Sigmoid colon (tissue), 4 donors: ENCODE results near the gene CREB1.

Experiments used
- EP300 ChIP-seq, 4 donors: sonication (generic); formaldehyde crosslinking; IDR thresholded peaks; one replicate each; pipeline ENCODE4 v1.6.1; 2017; ENCODE audit warnings: antibody characterized with exemption in 4 of 4
- POLR2A ChIP-seq, 2 donors: fragments of 450-650 bp; IDR thresholded peaks; one replicate each; pipeline ENCODE4 v1.6.1; 2016; ENCODE audit warnings: antibody characterized with exemption in 2 of 2, mild to moderate bottlenecking in 2 of 2, moderate library complexity in 2 of 2
- POLR2AphosphoS5 ChIP-seq, 4 donors: sonication (generic); formaldehyde crosslinking; IDR thresholded peaks; one replicate each; pipeline ENCODE4 v1.6.1; 2017; ENCODE audit warnings: antibody characterized with exemption in 4 of 4
- TF ChIP-seq, protein P1 (sequence below), 4 experiments: fragments of 450-650 bp in 3 of 4; fragments of 200-600 bp in 1 of 4; IDR thresholded peaks; one replicate each; pipeline ENCODE4 v1.5.1; 2016 to 2019; ENCODE audit warnings: antibody characterized with exemption in 4 of 4, mild to moderate bottlenecking in 3 of 4, moderate library complexity in 2 of 4

DNA sequence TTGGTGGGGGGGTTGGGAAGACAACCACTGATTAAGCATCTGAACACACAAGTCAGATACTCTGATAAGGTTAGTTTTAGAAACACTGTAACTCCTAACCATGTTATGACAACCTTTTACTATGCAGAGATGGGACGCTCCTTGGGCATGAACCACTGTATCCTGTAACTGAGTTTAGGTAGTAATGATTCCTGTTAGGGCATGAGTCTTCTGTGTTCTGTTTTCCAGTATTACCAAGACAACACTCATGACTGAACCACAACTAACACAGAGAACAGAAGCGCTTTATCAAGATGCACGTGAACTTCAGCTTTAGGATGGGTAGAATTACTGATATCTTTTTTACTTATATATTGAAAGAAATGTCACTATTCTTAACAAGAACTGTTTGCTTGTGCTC lies 14.1 kb upstream of the CREB1 start:
- TF ChIP-seq, protein P1, sequence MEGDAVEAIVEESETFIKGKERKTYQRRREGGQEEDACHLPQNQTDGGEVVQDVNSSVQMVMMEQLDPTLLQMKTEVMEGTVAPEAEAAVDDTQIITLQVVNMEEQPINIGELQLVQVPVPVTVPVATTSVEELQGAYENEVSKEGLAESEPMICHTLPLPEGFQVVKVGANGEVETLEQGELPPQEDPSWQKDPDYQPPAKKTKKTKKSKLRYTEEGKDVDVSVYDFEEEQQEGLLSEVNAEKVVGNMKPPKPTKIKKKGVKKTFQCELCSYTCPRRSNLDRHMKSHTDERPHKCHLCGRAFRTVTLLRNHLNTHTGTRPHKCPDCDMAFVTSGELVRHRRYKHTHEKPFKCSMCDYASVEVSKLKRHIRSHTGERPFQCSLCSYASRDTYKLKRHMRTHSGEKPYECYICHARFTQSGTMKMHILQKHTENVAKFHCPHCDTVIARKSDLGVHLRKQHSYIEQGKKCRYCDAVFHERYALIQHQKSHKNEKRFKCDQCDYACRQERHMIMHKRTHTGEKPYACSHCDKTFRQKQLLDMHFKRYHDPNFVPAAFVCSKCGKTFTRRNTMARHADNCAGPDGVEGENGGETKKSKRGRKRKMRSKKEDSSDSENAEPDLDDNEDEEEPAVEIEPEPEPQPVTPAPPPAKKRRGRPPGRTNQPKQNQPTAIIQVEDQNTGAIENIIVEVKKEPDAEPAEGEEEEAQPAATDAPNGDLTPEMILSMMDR (IDR thresholded peaks at IDR 0.05), result no peak
- TF ChIP-seq EP300 (IDR thresholded peaks at IDR 0.05) (no peak), POLR2A (IDR thresholded peaks at IDR 0.05) (no peak), POLR2AphosphoS5 (IDR thresholded peaks at IDR 0.05) (no peak)
